Adrenal gland (tissue), 5 donors: Measurements from ENCODE around the gene SAMD4A.
"Not testable (repeated sequence)": the region's sequence is repeated elsewhere in the genome, so short reads cannot be mapped to it uniquely, and the experiment has no call there.

Source experiments
- CTCF ChIP-seq, 6 experiments: fragments of 450-650 bp in 4 of 6; fragments of 200-600 bp in 2 of 6; sonication (generic) in 1 of 6; IDR thresholded peaks; 1 replicate in 5 of 6; 2 replicates in 1 of 6; pipeline versions ENCODE4 v1.5.1 to v1.8.0; 2016 to 2021; ENCODE audit warnings: antibody characterized with exemption in 6 of 6, mild to moderate bottlenecking in 2 of 6, moderate library complexity in 1 of 6
- POLR2A ChIP-seq, 2 donors: fragments of 450-650 bp; IDR thresholded peaks; one replicate each; pipeline ENCODE4 v1.6.1; 2017; ENCODE audit warnings: antibody characterized with exemption in 2 of 2, mild to moderate bottlenecking in 2 of 2, moderate library complexity in 1 of 2
- donor health status: DM: no; HTN: no; CAD: no.

DNA sequence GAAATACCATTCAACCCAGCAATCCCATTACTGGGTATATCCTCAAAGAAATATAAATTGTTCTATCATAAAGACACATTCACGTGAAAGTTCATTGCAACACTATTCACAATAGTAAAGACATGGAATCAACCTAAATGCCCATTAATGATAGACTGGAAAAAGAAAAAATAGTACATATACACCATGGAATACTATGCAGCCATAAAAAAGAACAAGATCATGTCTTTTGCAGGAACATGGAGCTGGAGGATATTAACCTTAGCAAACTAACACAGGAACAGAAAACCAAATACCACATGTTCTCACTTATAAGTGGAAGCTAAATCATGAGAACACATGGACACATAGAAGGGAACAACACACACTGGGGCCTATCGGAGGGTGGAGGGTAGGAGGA lies 234.6 kb downstream of the SAMD4A start:
- not testable (repeated sequence) for TF ChIP-seq CTCF, POLR2A (IDR thresholded peaks at IDR 0.05)
